K562 (cell line): ENCODE data around the gene EVA1A.

ENCODE experiments used
- CBFB ChIP-seq: sonication (generic); formaldehyde crosslinking; IDR thresholded peaks from 2 replicates; pipeline ENCODE4 v1.4.0; 2020; ENCODE audit warnings: mild to moderate bottlenecking, missing genetic modification reagents
- CEBPZ ChIP-seq: fragments of 150-350 bp; IDR thresholded peaks from 2 replicates; pipeline ENCODE4 v1.6.1; 2014; ENCODE audit warnings: low read depth, mild to moderate bottlenecking, low read length, borderline replicate concordance
- ZNF174 ChIP-seq: fragments of 250-450 bp; sonication (Bioruptor Pico); IDR thresholded peaks from 2 replicates; pipeline ENCODE4 v1.4.0; 2020; ENCODE audit warnings: mild to moderate bottlenecking

DNA sequence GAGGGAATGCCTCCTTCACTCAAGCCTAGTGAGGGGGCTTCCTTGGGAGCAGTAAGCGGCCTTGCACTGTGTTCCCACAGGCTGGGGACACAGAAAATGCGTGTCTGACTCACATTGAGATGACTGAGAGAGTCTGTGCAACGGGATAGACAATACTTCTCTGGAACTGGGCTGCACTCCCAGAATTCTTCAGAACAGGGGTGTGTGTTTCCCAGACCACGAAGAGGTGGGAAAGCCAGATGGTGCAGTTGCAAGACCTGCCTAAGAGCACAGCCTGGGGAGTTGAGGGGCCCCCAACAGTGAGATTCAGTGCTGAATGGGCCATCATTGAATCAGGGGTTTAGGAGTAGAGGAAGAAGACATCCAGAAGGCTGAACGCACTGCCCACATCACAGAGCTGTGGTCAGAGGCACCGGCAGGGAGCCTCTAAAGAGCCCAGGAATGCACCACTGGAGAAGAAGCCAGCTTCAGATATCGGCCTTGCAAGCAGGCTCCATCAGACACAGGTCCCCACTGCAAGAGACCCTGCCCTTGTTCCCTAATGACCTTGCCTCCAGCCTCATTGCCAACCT is 49.3 kb upstream of the EVA1A start:
- TF ChIP-seq ZNF174 (CRISPR knock-in tag) (no peak), CBFB (CRISPR knock-in tag) (no peak), CEBPZ (no peak)
